Brain microvascular endothelial cell (primary cell): ENCODE measurements around the gene GTSE1.

Source experiments
- DNase-seq: peaks from one replicate; pipeline ENCODE4 v3.0.0-alpha.2; 2020
- H3K27ac ChIP-seq: fragments of 250-450 bp; sonication (Bioruptor Pico); 2 replicates; pipeline ENCODE4 v1.5.1; 2020; ENCODE audit warnings: mild to moderate bottlenecking, moderate library complexity
- H3K27me3 ChIP-seq: fragments of 250-450 bp; sonication (Bioruptor Pico); replicated peaks from 2 replicates; pipeline ENCODE4 v1.5.1; 2020; ENCODE audit warnings: mild to moderate bottlenecking
- H3K36me3 ChIP-seq: fragments of 250-450 bp; sonication (Bioruptor Pico); replicated peaks from 2 replicates; pipeline ENCODE4 v1.5.1; 2020; ENCODE audit warnings: mild to moderate bottlenecking
- H3K4me3 ChIP-seq: 2 replicates; pipeline ENCODE4 v1.5.1; 2011; ENCODE audit warnings: low read depth, mild to moderate bottlenecking, control low read depth, low read length, moderate library complexity
- in situ Hi-C: cut with HindIII; loops from 2 replicates; pipeline ENCODE4 v1.10.0; 2017; ENCODE audit warnings: low sequenced_read_pairs, low pct_ligation_motif_present
- TF ChIP-seq, protein P1 (sequence below): IDR thresholded peaks from 2 replicates; pipeline ENCODE4 v1.5.1; 2011; ENCODE audit warnings: low read depth, mild to moderate bottlenecking, moderate library complexity, low read length, control low read depth, inconsistent platforms; ENCODE audit errors: missing control alignments

The GTSE1 gene

GRCh38 chr22:46380069-46380468, 83.4 kb downstream of the GTSE1 start:
- no peak overlapping the region for H3K27ac ChIP-seq
- no peak overlapping the region for H3K4me3 ChIP-seq
- in situ Hi-C loops, result no loop called here
- TF ChIP-seq, protein P1, sequence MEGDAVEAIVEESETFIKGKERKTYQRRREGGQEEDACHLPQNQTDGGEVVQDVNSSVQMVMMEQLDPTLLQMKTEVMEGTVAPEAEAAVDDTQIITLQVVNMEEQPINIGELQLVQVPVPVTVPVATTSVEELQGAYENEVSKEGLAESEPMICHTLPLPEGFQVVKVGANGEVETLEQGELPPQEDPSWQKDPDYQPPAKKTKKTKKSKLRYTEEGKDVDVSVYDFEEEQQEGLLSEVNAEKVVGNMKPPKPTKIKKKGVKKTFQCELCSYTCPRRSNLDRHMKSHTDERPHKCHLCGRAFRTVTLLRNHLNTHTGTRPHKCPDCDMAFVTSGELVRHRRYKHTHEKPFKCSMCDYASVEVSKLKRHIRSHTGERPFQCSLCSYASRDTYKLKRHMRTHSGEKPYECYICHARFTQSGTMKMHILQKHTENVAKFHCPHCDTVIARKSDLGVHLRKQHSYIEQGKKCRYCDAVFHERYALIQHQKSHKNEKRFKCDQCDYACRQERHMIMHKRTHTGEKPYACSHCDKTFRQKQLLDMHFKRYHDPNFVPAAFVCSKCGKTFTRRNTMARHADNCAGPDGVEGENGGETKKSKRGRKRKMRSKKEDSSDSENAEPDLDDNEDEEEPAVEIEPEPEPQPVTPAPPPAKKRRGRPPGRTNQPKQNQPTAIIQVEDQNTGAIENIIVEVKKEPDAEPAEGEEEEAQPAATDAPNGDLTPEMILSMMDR, result no peak
- H3K36me3 ChIP-seq, result no peaks in the 10 kb centered on the region
- no peaks in the 10 kb centered on the region for H3K27me3 ChIP-seq
- no peak for DNase-seq
